Prostate gland (tissue), 2 donors: ENCODE measurements around the gene RGS10.

ENCODE experiments used
- CTCF ChIP-seq, 4 experiments: fragments of 200-600 bp in 2 of 4; fragments of 450-650 bp in 2 of 4; sonication (generic) in 2 of 4; IDR thresholded peaks; 1 replicate in 3 of 4; 2 replicates in 1 of 4; pipeline ENCODE4 v1.5.1; 2016 to 2019; ENCODE audit warnings: antibody characterized with exemption in 4 of 4, mild to moderate bottlenecking in 2 of 4, moderate library complexity in 2 of 4
- POLR2A ChIP-seq: fragments of 450-650 bp; IDR thresholded peaks from one replicate; pipeline ENCODE4 v1.6.1; 2016; ENCODE audit warnings: antibody characterized with exemption, mild to moderate bottlenecking

DNA sequence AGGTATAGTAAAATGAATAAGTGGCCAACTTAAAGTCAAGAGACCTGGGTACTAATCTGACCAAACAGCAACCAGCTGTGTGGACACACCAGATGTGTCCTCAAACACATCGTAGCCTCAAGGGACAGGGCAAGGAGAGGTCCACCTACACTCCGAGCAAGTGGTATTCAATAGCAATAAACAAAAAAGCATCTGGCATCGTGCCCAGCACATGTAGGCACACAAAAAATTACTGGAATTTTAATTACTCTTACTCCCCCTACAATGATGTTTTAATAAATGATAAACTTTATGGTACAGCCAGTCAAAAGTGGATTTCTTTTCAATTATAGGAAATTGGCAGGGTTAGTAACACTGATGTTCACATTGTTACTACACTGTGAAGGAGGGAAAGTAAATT is 3.5 kb upstream of the RGS10 start:
- TF ChIP-seq POLR2A, result no peak
- no peak for TF ChIP-seq CTCF (IDR thresholded peaks at IDR 0.05)
